Inflammatory macrophage (primary cell): ENCODE measurements around the gene GFRA4.

ENCODE experiments used
- DNase-seq, 2 donors: peaks; one replicate each; pipeline ENCODE4 v3.0.0-alpha.2; 2020 to 2022

Gene GFRA4

DNA sequence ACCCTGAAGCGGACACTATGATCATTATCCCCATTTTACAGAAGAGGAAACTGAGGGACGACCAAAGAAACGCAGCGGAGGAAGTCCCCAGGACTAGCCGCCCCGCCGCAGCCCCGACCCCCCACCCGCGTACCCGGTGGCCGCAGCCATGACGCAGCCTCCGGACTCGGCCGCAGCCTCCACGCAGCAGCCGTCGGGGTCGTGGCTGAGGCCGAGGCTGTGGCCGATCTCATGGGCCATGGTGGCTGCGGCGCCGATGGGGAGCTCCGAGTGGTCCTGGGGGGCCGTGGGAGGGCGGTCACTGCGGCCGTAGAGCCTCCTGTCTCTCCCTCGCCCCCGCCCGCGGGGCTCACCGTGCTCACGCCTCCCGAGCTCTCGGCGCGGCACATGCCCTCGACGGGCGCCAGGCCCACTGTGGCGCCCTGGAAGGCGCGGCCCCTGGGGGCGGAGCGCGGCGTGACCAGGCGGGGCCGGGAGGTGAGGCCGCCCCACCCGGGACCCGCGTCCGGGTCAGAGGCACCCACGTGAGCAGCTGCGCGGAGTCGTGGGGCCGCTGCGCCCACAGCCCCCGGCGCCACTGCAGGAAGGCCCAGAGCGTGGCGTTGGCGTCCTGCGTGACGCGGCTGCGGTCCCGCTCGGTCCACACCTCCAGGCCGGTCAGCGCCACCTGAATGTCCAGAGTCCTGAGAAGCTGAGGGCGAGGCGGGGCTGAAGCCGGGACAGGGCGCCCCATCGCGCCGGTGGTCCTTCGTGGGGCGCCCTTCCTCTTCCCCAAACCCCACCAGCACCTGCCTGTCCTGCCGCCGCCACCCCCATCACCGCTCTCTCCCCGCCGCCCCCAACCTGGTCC, 10.2 kb upstream of the GFRA4 start:
- no peak for DNase-seq

DNA sequence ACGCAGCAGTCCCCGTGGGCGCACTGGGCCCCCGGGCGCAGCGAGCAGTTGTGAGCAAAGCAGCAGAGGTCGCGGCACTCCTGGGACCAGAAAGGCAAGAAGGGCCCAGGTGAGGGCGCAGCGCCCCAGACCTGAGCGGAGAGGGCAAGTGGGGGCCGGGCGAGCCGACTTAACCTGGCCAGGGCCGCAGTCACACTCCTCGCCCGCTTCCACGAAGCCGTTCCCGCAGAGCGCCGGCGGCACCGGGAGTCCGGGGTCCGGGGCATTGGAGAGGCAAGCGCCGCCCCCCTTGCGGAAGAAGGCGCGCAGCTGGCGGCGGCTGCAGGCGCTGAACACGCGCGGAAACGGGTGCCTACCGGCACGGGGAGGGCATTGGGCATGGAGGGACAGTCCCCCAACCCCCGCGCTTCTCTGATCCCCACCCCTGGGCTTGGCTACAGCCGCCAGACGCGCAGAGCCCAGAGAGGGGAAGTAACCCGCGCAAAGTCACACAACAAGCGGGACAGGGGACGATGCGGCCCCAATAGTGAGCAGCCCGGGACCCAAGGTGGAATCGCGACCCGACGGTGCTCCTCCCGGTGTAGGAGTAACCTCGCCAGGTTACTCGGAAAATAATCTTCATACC, 9.5 kb upstream of the GFRA4 start:
- peak; percentile 12 to 31 for DNase-seq

DNA sequence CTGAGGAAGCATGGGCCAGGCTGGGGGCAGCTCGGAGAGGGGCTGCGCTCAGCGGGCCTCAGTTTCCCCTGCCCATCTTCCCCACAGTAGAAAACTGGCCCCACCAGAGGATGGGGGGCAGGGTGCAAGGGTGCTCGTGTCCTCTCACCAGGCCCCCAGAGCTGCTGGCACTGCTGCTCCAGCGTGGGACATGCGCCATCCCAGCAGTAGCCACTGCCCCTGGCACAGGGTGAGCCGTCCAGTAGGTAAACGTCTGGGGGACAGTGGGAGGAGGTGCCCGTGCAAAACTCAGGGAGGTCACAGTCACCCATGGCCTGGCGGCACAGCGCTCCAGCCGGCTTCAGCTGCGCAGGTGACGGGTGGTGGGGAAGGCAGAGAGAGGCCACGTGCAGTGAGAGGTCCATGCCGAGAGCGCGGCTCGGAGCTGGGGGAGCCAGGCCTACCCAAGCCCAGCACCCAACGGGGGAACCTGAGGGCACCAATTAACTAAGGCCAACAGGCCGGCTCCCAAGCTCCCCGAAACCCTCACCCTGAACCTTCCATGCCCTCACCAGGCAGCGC, 8.9 kb upstream of the GFRA4 start:
- no peak for DNase-seq

GRCh38 chr20:3670945-3671344, 7.7 kb upstream of the GFRA4 start:
- DNase-seq = no peak

- no peak for DNase-seq
Observed at GRCh38 chr20:3670511-3670910, 7.3 kb upstream of the GFRA4 start.

GRCh38 chr20:3669710-3670367, 6.6 kb upstream of the GFRA4 start:
- no peak for DNase-seq

- no peak for DNase-seq
Observed at GRCh38 chr20:3667434-3668037, 4.3 kb upstream of the GFRA4 start.

- no peak for DNase-seq
Observed at GRCh38 chr20:3663858-3664257, 659 bp upstream of the GFRA4 start.

GRCh38 chr20:3661814-3662665, 1.2 kb downstream of the GFRA4 start:
- no peak for DNase-seq

DNA sequence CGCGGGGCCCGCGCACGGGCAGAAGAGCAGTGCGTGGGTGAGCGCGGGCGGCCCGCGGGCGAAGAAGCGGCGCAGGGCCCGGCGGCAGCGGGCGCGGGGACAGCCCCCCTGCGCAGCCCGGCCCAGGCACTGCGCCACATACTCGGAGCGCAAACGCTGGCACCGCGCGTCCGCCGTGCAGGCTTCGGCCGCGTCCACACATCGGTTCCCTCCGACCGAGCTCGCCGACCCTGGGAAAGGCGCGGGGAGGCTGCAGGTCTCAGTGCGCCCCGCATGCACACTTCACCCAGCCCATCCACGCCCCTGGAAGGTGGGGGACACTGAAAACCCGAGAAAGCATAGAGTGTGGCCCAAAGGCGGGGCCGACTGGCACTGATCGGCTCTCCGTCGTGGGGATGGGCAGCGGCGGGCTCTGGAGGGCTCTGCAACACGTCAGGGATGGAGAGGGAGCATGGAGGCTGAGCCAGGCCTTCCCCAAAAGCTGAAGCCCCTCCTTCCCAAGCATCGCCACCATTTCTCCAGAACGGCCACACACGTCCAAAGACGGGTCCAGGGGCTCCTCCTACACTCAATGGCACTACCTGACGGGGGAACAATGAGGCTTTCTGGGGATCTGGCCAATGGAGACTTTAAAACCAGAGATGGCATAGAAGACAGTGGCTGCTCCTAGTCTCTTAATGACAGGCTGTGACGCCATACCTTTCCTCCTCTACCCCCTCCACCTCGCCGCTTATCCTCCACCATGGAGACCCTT, 2.0 kb downstream of the GFRA4 start:
- DNase-seq = no peak

- no peak for DNase-seq
Observed at GRCh38 chr20:3660262-3661059, 2.7 kb downstream of the GFRA4 start.

GRCh38 chr20:3659492-3660261, 3.5 kb downstream of the GFRA4 start:
- DNase-seq = no peak

DNA sequence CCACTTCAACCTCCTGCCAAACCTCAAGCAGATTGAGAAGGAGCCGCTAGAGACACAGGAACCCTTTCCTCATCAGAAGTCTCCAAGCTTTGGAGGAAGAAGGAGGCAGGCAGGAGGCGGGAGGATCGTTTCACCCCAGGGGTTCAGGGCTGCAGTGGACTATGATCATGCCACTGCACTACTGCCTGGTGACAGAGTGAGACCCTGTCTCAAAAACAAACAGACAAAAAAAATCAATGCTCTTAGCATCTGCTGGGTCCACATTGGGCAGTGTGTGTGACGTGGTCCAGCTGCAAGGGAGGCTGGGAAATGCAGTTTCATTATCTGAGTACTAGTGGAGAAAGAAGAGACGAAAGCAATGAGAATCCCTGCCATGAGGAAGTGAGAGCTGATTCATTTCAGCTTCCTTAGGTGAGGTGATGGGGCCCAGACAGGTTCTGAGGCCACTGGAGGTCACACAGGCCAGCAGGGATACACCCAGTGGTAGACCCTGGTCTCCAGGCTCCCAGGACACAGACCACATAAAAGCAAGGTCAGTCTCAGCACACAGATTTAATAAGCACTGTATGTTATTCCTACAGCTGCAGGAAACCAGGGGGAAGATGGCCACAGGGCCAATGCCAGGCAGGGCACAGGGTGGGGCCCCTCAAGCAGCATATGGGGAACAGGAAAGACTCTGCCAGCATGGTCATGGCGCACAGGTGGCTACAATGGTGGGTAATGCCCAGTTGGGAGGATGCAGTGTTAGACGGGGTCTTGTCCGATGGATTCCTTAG, 4.3 kb downstream of the GFRA4 start:
- DNase-seq = peak in 1 of 2 donors; percentile 34

GRCh38 chr20:3658019-3658715, 5.0 kb downstream of the GFRA4 start:
- DNase-seq = no peak

DNA sequence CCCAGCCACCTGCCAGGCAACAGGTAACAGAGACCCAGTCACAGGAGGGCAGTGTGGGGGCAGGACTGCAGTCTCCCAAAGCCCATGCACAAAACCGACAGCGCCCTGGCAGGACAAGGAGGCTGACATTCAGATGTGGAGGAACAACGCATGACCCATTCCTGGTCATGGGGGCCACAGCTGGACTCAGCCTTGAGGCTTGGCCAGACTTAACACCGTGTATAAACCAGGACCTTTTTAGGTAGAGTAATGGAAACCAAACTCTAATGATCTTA, 8.1 kb downstream of the GFRA4 start:
- DNase-seq = no peak

- no peak for DNase-seq
Observed at GRCh38 chr20:3654326-3655130, 8.7 kb downstream of the GFRA4 start.

- no peak for DNase-seq
Observed at GRCh38 chr20:3653921-3654320, 9.3 kb downstream of the GFRA4 start.
